Mucosa of stomach (tissue), 1 donor: ENCODE data around the gene HOXC9.

Source experiments
- H3K27me3 ChIP-seq: one replicate; pipeline ENCODE4 v1.7.0; 2013; ENCODE audit warnings: mild to moderate bottlenecking, low read length; ENCODE audit not compliant: control insufficient read depth, insufficient read depth
- H3K36me3 ChIP-seq: one replicate; pipeline ENCODE4 v1.7.0; 2013; ENCODE audit warnings: low read length; ENCODE audit not compliant: control insufficient read depth, insufficient read depth
- H3K4me1 ChIP-seq: one replicate; pipeline ENCODE4 v1.7.0; 2013; ENCODE audit warnings: mild to moderate bottlenecking, low read length; ENCODE audit not compliant: control insufficient read depth, insufficient read depth
- H3K4me3 ChIP-seq: one replicate; pipeline ENCODE4 v1.7.0; 2013; ENCODE audit warnings: low read length
- H3K9ac ChIP-seq: one replicate; pipeline ENCODE4 v1.7.0; 2013; ENCODE audit warnings: mild to moderate bottlenecking, low read length, moderate library complexity
- H3K9me3 ChIP-seq: one replicate; pipeline ENCODE4 v1.7.0; 2013; ENCODE audit warnings: mild to moderate bottlenecking, low read length, moderate library complexity; ENCODE audit not compliant: control insufficient read depth
- donor health status: Pancreatic carcinoma.

The HOXC9 gene

GRCh38 chr12:53981634-53982565 lies 18.1 kb upstream of the HOXC9 start:
- H3K27me3 ChIP-seq = peaks cover 97% of the 10 kb centered on the region
- no peak overlapping the region for H3K4me3 ChIP-seq
- peaks cover 22% of the 10 kb centered on the region for H3K4me1 ChIP-seq
- H3K36me3 ChIP-seq = no peaks in the 10 kb centered on the region
- no peaks in the 10 kb centered on the region for H3K9me3 ChIP-seq
- H3K9ac ChIP-seq = no peak overlapping the region

GRCh38 chr12:53982648-53983567 lies 17.1 kb upstream of the HOXC9 start:
- Histone ChIP-seq H3K9ac (no peak overlapping the region), H3K4me3 (no peak overlapping the region), H3K36me3 (no peaks in the 10 kb centered on the region), H3K9me3 (no peaks in the 10 kb centered on the region), H3K27me3 (peaks cover 97% of the 10 kb centered on the region), H3K4me1 (peaks cover 22% of the 10 kb centered on the region)

GRCh38 chr12:53983568-53983949 lies 16.4 kb upstream of the HOXC9 start:
- Histone ChIP-seq H3K4me3 (no peak overlapping the region), H3K9ac (no peak overlapping the region)

GRCh38 chr12:53983950-53984572 lies 15.9 kb upstream of the HOXC9 start:
- no peak overlapping the region for H3K9ac ChIP-seq
- H3K4me3 ChIP-seq = no peak overlapping the region
- no peaks in the 10 kb centered on the region for H3K36me3 ChIP-seq
- H3K9me3 ChIP-seq = no peaks in the 10 kb centered on the region
- peaks cover 98% of the 10 kb centered on the region for H3K27me3 ChIP-seq
- H3K4me1 ChIP-seq = peaks cover 15% of the 10 kb centered on the region

More at GRCh38 chr12:53983568-53983949, 16.4 kb upstream of the HOXC9 start:
- H3K36me3 ChIP-seq = no peaks in the 10 kb centered on the region
- no peaks in the 10 kb centered on the region for H3K9me3 ChIP-seq
- peaks cover 19% of the 10 kb centered on the region for H3K4me1 ChIP-seq
- peaks cover 98% of the 10 kb centered on the region for H3K27me3 ChIP-seq

GRCh38 chr12:53984901-53985691 lies 14.9 kb upstream of the HOXC9 start, which contains the start of gene HOXC10:
Gene HOXC10 (plus strand): TSS chr12:53985146. CDS start chr12:53985260, 114 bp downstream.
- H3K9me3 ChIP-seq = no peaks in the 10 kb centered on the region
- H3K36me3 ChIP-seq = no peaks in the 10 kb centered on the region
- H3K4me3 ChIP-seq = no peak within 1 kb of the TSS
- H3K9ac ChIP-seq = no peak within 1 kb of the TSS
- peaks cover 98% of the 10 kb centered on the region for H3K27me3 ChIP-seq
- H3K4me1 ChIP-seq = peaks cover 15% of the 10 kb centered on the region

- Histone ChIP-seq H3K9ac (no peak overlapping the region), H3K27me3 (peaks cover 98% of the 10 kb centered on the region), H3K36me3 (no peaks in the 10 kb centered on the region), H3K4me3 (no peak overlapping the region), H3K4me1 (peaks cover 15% of the 10 kb centered on the region), H3K9me3 (no peaks in the 10 kb centered on the region)
Observed at GRCh38 chr12:53985692-53985993, 14.3 kb upstream of the HOXC9 start.

GRCh38 chr12:53985994-53986685 lies 13.8 kb upstream of the HOXC9 start:
- H3K4me3 ChIP-seq = no peak overlapping the region
- H3K36me3 ChIP-seq = no peaks in the 10 kb centered on the region
- no peak overlapping the region for H3K9ac ChIP-seq
- peaks cover 98% of the 10 kb centered on the region for H3K27me3 ChIP-seq
- peaks cover 15% of the 10 kb centered on the region for H3K4me1 ChIP-seq
- H3K9me3 ChIP-seq = no peaks in the 10 kb centered on the region

- Histone ChIP-seq H3K4me3 (no peak overlapping the region), H3K9ac (no peak overlapping the region), H3K4me1 (peaks cover 15% of the 10 kb centered on the region), H3K36me3 (no peaks in the 10 kb centered on the region), H3K27me3 (peaks cover 98% of the 10 kb centered on the region), H3K9me3 (no peaks in the 10 kb centered on the region)
Observed at GRCh38 chr12:53986686-53987483, 13.1 kb upstream of the HOXC9 start.

- Histone ChIP-seq H3K4me3 (no peak overlapping the region), H3K9me3 (no peaks in the 10 kb centered on the region), H3K4me1 (peaks cover 15% of the 10 kb centered on the region), H3K9ac (no peak overlapping the region), H3K27me3 (peaks cover 98% of the 10 kb centered on the region), H3K36me3 (no peaks in the 10 kb centered on the region)
Observed at GRCh38 chr12:53987787-53988230, 12.2 kb upstream of the HOXC9 start.

GRCh38 chr12:53988541-53989226 lies 11.3 kb upstream of the HOXC9 start:
- Histone ChIP-seq H3K27me3 (peaks cover 98% of the 10 kb centered on the region), H3K4me1 (peaks cover 15% of the 10 kb centered on the region), H3K9ac (no peak overlapping the region), H3K4me3 (no peak overlapping the region), H3K36me3 (no peaks in the 10 kb centered on the region), H3K9me3 (no peaks in the 10 kb centered on the region)
